Limb (tissue), 2 donors: ENCODE measurements around the gene AATF.

Experiments
- DNase-seq, 2 donors: peaks; one replicate each; pipeline ENCODE4 v3.0.0-alpha.2; 2016; ENCODE audit errors: extremely low spot score in 2 of 2

AATF gene

DNA sequence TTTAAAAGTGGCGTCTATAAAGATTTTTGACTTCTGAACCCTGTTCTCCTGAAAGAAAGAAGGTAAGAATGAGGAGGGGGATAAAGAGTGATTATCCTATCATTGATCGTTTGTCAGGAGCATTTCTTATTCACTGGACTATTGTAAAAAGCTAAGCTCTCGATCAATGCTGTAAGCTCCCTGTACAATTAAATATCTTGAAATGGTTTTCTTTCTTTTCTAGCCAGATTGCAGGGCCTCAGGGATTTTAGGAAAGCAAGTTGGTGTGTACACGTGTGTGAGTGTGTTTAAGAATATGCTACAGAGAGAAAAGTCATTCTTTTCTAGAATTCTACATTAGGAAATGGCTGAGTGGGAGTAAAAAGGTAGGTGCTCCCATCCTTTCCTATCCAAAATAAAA lies 154.5 kb downstream of the AATF start:
- DNase-seq = no peak

DNA sequence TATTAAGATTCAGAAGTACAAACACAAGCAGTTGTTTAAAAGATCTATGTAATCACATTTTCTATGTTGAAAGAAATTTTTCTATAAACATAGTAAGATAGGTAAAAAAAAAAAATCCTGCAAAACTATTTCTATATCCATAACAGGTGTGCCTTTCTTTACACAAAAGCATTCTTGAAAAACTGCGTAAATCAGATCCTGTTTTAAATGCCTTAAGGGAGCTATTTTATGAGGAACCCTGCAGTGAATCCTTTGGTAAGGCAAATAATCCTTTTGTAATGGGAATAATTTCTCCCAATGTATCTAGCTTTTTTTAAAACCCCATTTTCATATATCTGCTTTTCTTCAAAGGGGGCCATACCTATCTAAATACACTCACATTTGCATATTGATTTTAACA lies 157.3 kb downstream of the AATF start:
- DNase-seq = no peak
